Astrocyte (in vitro differentiated cells and primary cell): ENCODE data around the gene GJB6.

ENCODE experiments used
- CTCF ChIP-seq: IDR thresholded peaks from 2 replicates; pipeline ENCODE4 v1.5.1; 2011; ENCODE audit warnings: low read depth, mild to moderate bottlenecking, inconsistent platforms, low read length, moderate library complexity; ENCODE audit not compliant: insufficient read depth
- EZH2 ChIP-seq: IDR thresholded peaks from 2 replicates; pipeline ENCODE4 v1.6.1; 2012; ENCODE audit warnings: mild to moderate bottlenecking, low read length, inconsistent platforms; ENCODE audit not compliant: insufficient read depth

- TF ChIP-seq CTCF, result no peak
- TF ChIP-seq EZH2, result no peak
Measured at GRCh38 chr13:20258963-20259288, 26.8 kb upstream of the GJB6 start.
